GM21526 (cell line): ENCODE measurements around the gene SHISA7.
"Not testable (repeated sequence)": the region's sequence is repeated elsewhere in the genome, so short reads cannot be mapped to it uniquely, and the experiment has no call there.

Source experiments
- ATAC-seq: cut with Tn5 transposase; IDR thresholded peaks from one replicate; pipeline ENCODE4 v1.9.1; 2021; ENCODE audit warnings: moderate library complexity; ENCODE audit not compliant: unreplicated experiment, low FRiP score

Gene SHISA7

DNA sequence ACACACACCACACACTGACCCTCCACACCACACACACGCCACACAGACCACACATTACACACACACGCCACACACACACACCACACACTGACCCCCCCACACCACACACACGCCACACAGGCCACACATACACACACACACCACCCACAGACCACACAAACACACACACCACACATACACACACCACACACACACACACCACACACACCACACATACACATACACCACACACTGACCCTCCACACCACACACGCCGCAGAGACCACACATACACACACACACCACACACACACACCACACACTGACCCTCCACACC is 5.0 kb upstream of the SHISA7 start:
- not testable (repeated sequence) for ATAC-seq

DNA sequence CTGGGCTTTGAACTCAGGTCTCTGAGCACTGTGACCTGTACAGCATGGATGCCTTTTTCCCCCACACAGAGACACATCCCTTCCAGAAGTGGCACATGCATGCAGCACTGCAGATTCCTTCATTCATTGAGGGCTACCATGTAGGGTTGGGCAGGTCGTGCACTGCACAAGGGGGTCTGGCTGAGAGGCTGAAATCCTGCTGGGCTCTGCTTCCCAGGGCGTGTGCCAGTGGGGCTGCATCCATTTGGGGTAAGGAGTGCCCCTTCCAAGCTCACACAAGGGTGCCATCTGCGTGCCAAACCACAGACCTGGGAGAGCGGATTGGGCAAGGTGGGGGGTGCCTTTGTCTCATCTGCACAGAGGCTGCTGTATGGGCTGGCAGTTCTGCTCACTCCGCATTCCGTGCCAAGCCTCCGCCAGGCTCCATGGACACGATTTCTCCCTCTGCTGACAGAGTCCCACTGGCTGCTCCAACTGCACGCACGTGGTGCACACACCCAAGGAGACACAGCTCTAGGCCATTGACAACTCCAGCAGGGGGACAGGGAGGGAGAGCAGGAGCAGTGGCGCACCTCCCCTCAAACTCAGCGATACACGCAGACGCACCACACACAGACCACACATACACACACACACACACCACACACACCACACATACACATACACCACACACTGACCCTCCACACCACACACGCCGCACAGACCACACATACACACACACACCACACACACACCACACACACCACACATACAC is 4.5 kb upstream of the SHISA7 start:
- ATAC-seq, result no peak

GRCh38 chr19:55446060-55446459 is 3.0 kb upstream of the SHISA7 start:
- no peak for ATAC-seq

DNA sequence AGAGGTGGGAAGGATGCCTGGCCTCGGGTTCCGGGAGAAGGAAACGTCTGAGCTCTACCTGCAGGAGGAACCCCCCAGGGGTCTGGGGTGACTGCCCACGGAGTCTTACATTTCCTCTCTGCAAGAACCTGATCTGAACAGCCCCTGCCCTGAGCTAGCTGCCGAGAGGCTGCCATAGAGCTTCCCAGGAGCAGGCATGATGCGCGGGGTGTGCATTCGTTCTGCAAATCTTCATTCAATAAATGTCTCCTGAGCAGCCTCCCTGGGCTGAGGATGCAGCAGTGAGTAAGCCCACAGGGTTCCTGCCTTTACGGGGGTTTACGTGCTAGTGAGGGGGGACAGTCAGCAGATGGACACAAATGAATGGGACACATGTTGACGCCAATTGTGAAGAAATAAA is 1.5 kb upstream of the SHISA7 start:
- no peak for ATAC-seq

GRCh38 chr19:55443824-55444480 is 852 bp upstream of the SHISA7 start:
- no peak for ATAC-seq

DNA sequence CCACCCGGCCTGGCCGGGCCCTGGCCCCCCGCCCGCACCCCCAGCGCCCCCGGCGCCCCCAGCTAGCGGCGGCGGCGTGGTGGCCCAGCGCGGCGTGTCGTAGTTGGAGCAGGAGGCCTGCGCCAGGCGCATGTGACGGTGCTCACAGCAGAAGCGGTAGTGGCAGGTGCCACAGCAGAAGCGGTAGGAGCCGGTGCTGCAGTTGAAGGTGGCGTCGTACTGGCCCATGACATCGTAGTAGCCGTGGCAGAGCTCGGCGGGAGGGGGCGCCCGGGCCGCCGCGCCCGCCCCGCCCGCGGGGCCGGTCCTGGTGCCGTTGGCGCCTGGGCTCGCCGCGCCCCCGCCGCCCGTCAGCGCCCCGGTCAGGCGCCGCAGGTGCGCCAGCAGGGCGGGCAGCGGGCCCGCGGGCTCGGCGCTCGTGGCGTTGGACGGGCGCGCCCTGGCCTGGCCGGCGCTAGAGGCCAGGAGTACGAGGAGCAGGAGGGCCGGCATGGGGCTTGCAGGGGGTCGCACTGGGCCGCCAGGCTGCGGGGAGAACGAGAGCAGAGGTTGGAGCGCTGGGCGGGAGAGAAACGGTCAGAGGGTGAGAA is 633 bp downstream of the SHISA7 start:
- no peak for ATAC-seq

- ATAC-seq, result no peak
These were observed 1.3 kb downstream of the SHISA7 start for GRCh38 chr19:55441692-55442321.

- no peak for ATAC-seq
These were observed 1.8 kb downstream of the SHISA7 start for GRCh38 chr19:55441319-55441691.

DNA sequence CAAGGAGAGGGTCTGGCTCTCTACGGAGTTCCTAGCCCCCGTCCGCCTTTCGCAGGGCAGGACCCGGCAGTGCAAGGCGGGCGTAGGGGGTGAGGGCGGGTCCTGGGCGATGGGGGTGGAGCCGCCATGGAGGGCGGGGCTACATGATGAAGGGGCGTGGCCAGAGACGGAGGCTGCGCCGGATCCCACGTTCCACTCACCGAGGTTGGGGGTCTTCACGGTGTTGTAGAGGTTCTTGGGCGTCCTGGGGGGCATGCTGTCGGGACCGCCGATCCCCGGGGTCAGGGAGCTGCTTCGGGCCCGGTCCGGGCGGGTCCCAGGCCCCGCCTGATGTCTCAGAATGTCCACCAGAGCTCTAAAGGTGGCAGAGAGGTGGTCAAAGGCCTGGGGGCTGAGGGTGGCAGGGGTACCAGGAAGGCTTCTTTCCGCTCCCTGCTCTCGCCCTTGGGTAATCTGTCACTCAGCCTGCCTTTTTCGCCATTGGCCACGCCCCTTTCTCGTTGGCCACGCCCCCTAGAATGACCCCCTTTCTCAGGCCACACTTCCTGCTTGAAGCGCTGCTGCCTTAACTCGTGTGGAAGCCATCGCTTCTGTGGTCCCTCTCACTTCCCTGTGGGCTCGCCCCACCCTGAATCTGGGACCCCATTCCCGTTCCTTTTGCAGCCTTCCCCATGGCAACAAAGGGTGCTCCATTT is 2.5 kb downstream of the SHISA7 start:
- no peak for ATAC-seq

GRCh38 chr19:55439052-55439451 is 4.0 kb downstream of the SHISA7 start:
- no peak for ATAC-seq

DNA sequence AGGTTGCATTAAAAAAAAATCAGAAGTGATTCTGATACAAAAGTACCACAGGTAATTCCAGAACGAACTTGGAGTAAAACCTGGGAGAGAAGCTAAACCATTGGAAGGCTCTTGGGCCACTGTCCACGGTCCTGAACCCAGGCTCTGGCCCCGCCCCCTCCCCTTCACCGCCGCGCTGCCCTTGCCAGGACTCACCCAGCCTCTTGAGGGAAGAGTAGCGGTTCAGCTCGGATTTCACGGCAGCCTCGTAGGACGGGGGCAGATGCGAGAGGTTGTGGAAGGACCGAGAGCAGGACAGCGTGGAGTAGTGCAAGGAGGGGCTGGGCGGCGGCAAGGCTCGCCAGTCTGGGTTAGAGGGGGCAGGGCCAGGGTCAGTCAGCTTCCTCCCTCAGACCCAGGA is 5.7 kb downstream of the SHISA7 start:
- no peak for ATAC-seq

- ATAC-seq, result no peak
These were observed 6.3 kb downstream of the SHISA7 start for GRCh38 chr19:55436847-55437246.

GRCh38 chr19:55435020-55435419 is 8.1 kb downstream of the SHISA7 start:
- ATAC-seq, result no peak

DNA sequence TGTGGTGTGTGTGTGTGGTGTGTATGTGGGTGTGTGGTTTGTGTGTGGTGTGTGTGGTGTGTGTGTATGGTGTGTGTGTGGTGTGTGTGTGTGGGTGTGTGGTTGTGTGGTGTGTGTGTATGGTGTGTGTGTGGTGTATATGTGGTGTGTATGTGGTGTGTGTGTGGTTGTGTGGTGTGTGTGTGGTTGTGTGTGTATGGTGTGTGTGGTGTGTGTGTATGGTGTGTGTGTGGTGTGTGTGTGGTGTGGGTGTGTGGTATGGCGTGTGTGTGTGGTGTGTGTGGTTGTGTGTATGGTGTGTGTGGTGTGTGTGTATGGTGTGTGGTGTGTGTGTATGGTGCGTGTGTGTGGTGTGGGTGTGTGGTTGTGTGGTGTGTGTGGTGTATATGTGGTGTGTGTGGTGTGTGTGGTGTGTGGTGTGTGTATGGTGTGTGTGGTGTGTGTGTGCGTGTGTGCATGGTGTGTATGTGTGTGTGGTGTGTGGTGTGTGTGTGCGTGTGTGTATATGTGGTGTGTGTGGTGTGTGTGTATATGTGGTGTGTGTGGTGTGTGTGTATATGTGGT is 8.7 kb downstream of the SHISA7 start:
- no peak for ATAC-seq

- no peak for ATAC-seq
These were observed 9.8 kb downstream of the SHISA7 start for GRCh38 chr19:55433292-55433691.

- no peak for ATAC-seq
These were observed 10.7 kb downstream of the SHISA7 start for GRCh38 chr19:55432241-55432959.

DNA sequence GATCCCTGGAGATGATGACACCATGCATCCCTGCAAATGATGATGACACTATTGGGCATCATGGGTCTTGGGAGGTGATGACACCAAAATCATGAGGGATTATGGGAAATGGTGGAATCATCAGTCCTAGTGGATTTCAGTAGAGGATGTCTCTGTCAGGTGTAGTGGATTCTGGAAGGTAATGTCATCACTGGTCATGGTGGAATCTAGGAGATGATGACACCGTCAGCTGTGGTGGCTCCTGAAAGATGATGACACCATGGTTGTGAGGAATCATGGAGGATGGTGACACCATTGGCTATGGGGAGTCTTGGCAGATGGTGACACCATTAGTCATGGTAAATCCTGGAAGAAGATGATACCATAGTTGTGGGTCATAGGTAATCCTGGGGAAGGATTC is 11.9 kb downstream of the SHISA7 start:
- ATAC-seq, result no peak

DNA sequence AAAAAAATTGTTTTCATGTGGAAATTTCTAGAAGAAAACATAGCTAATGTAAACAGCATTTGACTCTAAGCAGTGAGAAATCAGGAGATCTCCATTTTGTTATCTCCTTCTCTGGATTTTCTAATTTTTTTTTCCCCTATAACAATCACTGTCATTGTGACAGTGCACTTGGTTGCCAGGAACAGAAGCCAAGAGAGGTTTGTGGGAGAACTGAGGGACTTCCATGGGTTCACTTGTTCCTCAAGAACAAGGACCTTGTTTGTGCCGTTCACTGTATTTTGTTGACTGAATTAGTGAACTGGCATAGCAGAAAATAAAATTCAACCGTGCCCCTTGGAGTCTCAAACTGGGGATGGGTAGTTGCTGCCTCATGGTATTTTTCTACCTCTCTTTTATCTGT is 17.1 kb downstream of the SHISA7 start:
- no peak for ATAC-seq

DNA sequence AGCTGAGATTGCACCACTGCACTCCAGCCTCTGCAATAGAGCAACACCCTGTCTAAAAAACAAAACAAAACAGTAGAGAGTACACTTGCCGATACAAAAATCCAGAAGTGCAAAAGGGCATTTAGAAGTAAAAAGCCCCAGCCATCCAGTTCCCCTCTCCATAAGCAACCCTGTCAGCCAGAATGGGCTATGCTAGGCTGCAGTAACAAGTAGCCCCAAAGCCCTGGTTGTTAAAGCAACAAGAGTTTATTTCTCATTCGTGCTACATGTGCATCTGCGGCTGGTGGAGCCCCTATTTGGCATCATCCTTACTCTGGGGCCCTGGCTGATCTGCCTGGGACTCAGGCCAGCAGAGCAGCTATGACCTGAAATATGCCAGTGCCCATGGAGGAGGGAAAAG is 18.6 kb downstream of the SHISA7 start:
- ATAC-seq, result no peak
